Measurements from ENCODE around the gene PDK3.

PDK3 gene
- 99.5 to 133 reads per million in 2 donors for total RNA-seq

- DNase-seq: peak; percentile 83
Measured at GRCh38 chrX:24464836-24465531, at the start of gene PDK3. Gene PDK3 (plus strand): TSS chrX:24465286. CDS start chrX:24465456, 170 bp downstream.

GRCh38 chrX:24415921-24416320, 49.2 kb upstream of the PDK3 start:
- no peak for DNase-seq

DNA sequence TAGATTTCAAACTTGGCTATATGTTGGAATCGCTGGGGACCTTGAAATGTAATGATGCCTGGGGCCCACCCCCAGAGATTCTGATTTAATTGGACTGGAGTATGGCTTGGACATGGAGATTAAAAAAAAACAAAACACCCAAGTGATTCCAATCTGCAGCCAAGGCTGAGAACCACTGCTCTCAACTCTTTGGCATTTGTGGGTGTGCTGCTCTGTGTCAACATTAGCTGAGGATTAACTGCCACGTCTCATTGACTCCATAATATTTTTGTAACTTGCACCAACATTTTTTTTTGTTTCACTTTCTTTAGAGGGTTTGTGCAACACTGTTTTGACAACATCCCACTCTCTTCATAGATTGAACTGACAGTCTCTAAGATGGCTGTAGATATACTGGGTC, 41.1 kb upstream of the PDK3 start:
- no peak for DNase-seq

DNA sequence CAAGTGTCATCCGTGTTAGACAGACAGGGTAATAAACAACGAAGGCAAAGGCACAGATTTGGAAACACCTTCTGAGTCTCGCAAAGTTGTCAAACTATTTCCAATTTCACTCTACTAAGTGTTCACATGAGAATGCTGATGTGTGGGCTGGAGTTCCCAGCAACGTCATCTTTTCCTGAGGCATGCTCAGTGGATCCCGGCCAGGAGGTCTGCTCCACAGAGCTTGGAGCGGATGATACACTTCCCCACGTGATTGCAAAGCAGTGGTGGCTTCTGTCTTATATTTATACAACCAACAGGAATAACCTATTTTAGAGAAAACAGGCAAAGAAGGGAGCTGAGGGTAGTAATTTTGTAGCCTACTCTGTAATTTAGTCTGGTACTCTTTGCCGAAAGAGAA, 40.1 kb upstream of the PDK3 start:
- no peak for DNase-seq

DNA sequence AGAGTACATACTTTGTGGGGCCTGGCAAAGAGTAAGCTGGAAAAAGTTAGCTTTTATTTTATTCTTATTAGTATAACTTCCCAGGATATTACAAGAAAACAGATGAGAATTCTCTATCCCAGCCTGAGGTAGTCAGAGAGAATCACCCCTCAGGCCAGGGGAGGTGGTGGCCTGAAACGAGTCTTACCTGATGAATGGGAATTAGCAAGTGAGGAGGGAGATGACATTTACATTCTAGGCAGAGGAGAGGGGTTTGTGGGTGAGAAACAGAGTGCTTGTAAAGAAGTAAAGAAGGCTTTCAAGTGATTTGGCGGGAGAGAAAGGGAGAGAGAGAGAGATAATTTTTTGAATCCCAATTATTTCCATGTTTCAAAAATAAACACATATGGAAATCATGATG, 39.3 kb upstream of the PDK3 start:
- DNase-seq: no peak

- no peak for DNase-seq
Measured at GRCh38 chrX:24426340-24426913, 38.7 kb upstream of the PDK3 start.

- no peak for DNase-seq
Measured at GRCh38 chrX:24426921-24427746, 38.0 kb upstream of the PDK3 start.

DNA sequence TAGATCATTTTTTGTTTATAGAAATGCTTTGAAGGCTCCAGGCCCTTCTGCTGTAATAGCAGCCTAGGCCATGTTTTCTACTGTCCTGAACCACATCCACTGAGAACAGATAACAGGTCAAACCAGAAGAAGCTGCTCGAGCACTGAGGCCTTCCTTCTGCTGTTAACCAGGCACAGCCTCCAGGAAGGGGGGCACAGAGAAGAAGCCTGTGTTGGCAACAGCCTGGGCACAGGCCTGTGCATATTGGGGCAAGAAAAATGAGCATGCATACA, 37.4 kb upstream of the PDK3 start:
- no peak for DNase-seq

DNA sequence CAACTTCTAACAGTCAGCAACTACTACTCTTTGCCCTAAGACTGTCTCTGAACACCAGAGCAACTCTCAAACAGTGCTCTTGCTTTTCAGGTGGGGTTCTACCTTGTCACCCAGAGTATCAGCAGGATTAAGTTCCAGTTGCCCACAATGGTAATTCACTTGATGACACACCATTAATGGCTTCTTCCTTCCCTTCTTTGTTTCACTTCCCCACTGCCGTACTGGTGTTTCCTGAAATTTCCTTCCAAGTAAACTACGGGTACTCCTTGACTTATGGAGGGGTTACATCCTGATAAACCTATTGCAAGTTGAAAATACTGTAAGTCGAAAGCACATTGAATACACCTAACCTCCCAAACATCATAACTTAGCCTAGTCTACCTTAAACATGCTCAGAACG, 36.6 kb upstream of the PDK3 start:
- no peak for DNase-seq

- DNase-seq: no peak
Measured at GRCh38 chrX:24435060-24435459, 30.0 kb upstream of the PDK3 start.

DNA sequence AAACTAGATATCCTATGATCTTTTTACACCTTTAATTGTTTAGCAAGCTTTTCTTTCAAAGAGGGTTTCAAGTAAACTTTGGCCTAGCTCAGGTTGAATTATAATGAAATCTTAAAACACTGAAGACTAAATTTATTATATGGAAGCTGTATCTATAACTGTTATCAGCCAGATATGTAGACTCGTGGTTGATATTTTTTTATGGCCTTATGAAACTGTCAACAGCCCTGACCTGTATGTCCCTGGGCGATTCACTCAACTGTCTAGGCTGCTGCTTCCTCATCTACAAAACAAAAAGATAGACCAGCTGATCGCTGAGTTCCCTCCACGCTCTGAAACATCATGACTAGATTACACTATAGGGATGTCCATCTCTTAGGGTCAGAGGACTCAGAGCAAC, 21.2 kb upstream of the PDK3 start:
- DNase-seq: no peak

GRCh38 chrX:24444645-24445044, 20.4 kb upstream of the PDK3 start:
- DNase-seq: no peak

DNA sequence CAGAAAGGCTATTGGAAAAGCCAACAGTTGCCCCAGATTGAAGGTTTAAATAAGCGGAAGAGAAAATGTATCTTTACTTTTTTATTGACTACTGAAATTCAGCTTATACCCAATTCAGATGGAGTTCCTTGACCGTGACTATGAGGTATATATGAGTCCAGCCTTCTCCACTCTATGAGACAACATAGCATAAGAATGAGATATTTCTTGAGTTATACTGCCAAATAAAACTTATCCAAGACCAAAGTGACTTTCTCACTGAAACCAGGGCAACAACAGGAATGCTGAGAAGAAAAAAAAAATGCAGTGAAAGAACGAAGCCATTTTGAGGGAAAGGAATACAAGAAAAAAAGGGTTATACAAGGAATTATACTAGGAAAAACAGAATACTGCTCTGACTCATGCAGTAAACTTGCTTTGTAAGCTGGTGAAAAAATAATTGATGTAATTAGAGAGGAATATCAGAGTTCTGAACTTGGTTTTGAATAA, 16.3 kb upstream of the PDK3 start:
- no peak for DNase-seq

- DNase-seq: no peak
Measured at GRCh38 chrX:24463077-24463476, 2.0 kb upstream of the PDK3 start.

- DNase-seq: no peak
Measured at GRCh38 chrX:24464498-24464835, 619 bp upstream of the PDK3 start.

DNA sequence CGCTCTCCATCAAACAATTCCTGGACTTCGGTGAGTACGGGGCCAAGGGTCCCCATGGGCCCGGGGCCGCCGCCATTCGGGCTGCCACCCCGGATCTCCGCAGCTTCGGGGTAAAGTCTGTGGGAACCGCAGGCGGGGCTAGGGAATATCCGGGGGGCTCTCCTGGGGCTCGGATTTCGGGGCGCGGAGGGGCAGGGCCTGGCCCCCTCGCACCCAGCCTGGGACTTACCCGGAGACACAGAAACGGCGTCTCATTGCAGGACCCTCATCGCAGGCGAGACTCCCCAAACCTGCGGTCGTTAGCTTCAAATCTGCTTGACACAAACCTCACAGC, 413 bp downstream of the PDK3 start:
- DNase-seq: peak; percentile 28

DNA sequence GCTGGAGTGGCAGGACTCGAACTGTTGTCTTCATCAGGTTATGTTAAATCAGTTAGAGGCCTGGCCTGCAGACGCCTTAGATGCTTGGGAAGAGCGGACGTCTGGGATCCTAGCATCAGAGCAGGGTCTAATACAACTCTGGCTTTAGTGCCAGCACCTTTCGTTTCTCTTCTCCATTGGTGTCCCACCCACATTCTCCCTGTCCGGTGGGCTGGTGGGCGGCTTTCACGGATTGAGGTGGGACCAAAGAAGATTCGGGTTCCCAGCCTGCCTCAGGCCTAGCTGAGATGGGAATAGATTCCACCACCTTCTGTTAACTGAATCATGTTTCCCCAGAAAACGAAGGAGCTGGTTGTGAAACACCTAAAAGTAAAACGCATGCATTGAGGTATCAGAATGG, 939 bp downstream of the PDK3 start:
- DNase-seq: no peak

DNA sequence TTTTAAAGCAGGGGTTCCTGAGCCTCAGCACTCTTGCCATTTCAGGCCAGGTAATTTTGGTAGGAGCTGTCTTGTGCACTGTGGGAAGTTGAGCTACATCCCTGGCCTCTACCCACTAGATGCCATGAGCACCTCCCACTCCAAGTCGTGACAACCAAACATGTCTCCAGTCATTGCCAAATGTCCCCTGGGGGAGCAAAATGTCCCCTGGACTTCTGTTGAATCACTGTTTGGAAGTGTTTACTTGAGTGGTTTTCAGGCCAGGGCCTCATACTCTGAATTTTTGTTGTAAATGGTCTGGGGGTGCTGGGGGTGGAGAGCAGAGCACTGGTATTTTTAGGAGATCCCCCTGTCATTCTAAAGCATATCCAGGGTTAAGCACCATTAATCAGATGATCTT, 3.2 kb downstream of the PDK3 start:
- no peak for DNase-seq

DNA sequence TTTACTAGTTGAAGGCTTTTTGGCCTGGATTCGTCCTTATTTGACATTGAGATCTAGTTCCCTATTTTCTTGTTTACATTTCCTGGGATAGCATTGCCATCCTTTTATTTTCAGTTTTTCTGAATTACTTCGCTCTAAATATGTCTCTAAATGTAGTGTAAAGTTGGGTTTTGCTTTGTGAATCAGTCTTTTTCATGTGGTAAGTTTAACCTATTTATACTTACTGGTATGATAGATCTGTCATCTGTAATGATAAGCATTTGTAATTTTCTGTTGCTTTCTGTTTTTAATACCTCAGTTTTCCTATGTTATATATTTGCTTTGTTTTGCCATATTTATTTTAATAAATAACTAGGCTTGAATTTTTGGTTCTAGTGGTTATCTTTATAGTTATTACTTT, 6.7 kb downstream of the PDK3 start:
- DNase-seq: no peak

GRCh38 chrX:24475480-24475879, 10.4 kb downstream of the PDK3 start:
- no peak for DNase-seq

GRCh38 chrX:24478509-24478908, 13.4 kb downstream of the PDK3 start:
- no peak for DNase-seq

- DNase-seq: no peak
Measured at GRCh38 chrX:24479924-24480323, 14.8 kb downstream of the PDK3 start.

DNA sequence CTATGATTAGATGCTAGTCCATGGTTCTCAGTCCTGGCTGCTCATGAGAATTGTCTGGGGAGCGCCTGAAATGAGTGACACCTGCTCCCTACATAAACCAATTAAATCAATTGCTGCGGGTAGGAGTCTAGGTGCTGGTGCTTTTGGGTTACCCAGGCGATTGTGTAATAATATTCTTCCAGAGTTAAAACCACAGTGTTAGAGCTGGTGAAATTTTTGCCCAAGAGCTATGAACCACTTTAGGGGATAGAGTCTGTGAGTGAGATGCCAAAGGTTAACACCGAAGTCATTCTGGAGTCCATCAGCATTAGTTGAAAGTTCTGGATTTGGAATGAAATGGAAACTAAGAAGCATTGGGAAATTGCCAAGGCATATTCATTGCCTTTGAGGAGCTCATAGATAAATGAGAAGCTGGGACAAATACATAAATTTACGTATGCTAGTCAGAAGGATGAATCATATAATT, 15.3 kb downstream of the PDK3 start:
- DNase-seq: no peak

DNA sequence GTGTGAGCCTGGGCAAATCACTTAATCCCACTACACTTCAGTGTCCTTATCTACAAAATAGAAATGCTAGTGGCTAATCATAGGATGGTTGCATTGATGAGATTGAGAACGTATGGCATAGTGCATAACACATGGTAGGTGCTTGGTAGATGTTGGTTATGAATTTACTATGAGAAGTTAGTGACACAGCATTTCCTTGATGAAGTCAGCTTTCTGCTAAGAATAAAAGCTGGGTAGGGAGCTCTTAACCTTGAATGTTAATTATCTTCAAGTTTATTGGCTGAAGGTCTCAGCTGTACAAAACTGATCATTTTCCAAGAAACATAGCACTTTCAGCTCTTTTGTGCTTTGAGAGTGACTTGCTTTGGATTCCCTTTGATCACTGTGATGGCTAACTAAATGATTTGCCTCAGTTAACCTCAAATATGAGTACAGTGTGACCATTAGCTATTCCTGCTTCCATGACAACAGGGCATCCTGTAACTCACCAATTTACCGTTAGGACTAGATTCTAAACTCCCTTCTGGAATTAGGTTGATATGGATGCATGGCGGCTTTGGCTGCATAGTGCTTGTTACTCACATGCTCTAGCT, 17.8 kb downstream of the PDK3 start:
- DNase-seq: no peak
